OCI-LY1 (cell line): ENCODE measurements around the gene CCR9.

Experiments used
- EZH2 ChIP-seq: fragments of 200-600 bp; sonication (generic), shearing (Covaris generic); IDR thresholded peaks from 2 replicates; pipeline ENCODE4 v1.8.0; 2017; ENCODE audit warnings: borderline replicate concordance, mixed run types, mild to moderate bottlenecking, antibody characterized with exemption, low read length, moderate library complexity, mixed read lengths
- TF ChIP-seq, protein P1 (sequence below): fragments of 200-600 bp; sonication (generic), shearing (Covaris generic); IDR thresholded peaks from 2 replicates; pipeline ENCODE4 v1.5.1; 2017; ENCODE audit warnings: mild to moderate bottlenecking, antibody characterized with exemption, low read length, moderate library complexity, mixed read lengths

DNA sequence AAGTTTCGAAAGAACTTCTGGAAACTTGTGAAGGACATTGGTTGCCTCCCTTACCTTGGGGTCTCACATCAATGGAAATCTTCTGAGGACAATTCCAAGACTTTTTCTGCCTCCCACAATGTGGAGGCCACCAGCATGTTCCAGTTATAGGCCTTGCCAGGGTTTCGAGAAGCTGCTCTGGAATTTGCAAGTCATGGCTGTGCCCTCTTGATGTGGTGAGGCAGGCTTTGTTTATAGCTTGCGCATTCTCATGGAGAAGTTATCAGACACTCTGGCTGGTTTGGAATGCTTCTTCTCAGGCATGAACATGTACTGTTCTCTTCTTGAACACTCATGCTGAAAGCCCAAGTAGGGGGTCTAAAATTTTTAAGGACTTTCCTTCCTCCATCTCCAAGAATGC, 61.0 kb downstream of the CCR9 start:
- TF ChIP-seq, protein P1, sequence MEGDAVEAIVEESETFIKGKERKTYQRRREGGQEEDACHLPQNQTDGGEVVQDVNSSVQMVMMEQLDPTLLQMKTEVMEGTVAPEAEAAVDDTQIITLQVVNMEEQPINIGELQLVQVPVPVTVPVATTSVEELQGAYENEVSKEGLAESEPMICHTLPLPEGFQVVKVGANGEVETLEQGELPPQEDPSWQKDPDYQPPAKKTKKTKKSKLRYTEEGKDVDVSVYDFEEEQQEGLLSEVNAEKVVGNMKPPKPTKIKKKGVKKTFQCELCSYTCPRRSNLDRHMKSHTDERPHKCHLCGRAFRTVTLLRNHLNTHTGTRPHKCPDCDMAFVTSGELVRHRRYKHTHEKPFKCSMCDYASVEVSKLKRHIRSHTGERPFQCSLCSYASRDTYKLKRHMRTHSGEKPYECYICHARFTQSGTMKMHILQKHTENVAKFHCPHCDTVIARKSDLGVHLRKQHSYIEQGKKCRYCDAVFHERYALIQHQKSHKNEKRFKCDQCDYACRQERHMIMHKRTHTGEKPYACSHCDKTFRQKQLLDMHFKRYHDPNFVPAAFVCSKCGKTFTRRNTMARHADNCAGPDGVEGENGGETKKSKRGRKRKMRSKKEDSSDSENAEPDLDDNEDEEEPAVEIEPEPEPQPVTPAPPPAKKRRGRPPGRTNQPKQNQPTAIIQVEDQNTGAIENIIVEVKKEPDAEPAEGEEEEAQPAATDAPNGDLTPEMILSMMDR, result no peak
- no peak for TF ChIP-seq EZH2
